ENCODE data around the gene FBLN2.
A peak's percentile ranks its signal among the peaks of the same experiment; 100 is the strongest.

FBLN2 gene

DNA sequence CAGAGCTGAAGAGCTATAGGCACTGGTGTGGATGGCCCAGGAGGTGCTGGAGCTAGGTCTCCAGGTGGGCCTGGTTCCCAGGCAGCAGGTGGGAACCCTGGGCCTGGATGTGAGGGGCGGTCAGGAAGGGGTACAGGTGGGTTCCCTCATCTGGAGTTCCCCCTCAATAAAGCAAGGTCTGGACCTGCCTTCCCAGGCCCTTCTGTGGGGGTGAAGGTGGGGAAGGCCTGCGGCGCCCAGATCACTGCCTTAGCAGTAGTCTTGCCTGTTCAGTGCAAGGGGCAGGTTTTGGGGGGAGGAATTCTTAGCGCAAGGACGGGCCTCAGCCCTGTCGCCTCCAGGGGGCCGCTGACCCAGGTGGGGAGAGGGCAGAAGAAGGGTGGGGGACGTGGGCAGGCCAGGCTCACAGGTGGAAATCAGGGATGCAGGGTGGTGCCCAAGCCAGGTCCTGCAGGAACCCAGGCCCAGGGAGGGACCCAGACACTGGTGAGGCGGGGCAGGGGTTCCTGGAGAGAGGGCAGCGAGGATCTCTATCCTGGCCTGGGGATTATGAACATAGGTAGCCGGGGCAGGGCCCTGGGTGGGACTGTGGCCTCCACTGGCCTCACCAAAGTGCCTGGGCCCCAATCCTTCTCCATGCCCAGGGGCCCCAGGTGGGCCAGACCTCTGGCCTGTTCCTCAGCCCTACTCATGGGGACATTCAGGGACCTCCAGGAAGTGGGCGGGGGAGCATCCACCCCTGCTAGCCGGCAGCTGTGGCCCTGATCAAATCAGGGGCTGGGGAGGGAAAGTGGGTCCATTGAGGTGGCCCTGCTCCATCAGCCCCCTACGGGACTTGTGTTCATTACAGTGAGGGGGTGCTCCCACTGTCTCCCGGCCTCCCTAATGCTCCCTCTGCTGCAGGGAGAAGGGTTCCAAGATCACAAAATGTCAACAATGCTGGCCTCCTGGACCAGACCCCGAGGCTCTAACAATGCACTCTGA, 43.5 kb upstream of the FBLN2 start:
- Histone ChIP-seq H3K36me3 (ENCODE audit: control insufficient read depth in 5 of 5, insufficient read depth in 5 of 5, low read length in 5 of 5) (peaks cover 0 to 22% (median 3%) of the 10 kb centered on the region in 5 donors), H3K4me1 (ENCODE audit: control insufficient read depth in 5 of 5, insufficient read depth in 5 of 5, low read length in 5 of 5) (peaks cover 2 to 25% (median 11%) of the 10 kb centered on the region in 5 donors), H3K9me3 (ENCODE audit: control insufficient read depth in 5 of 5, low read length in 5 of 5) (no peaks in the 10 kb centered on the region), H3K27ac (ENCODE audit: low read depth, low read length) (no peak overlapping the region), H3K9ac (ENCODE audit: low read length in 5 of 5) (no peak overlapping the region), H3K4me3 (ENCODE audit: low read depth in 1 of 5, low read length in 5 of 5) (no peak overlapping the region), H3K27me3 (ENCODE audit: control insufficient read depth in 5 of 5, insufficient read depth in 4 of 5, low read length in 5 of 5) (no peaks in the 10 kb centered on the region)

DNA sequence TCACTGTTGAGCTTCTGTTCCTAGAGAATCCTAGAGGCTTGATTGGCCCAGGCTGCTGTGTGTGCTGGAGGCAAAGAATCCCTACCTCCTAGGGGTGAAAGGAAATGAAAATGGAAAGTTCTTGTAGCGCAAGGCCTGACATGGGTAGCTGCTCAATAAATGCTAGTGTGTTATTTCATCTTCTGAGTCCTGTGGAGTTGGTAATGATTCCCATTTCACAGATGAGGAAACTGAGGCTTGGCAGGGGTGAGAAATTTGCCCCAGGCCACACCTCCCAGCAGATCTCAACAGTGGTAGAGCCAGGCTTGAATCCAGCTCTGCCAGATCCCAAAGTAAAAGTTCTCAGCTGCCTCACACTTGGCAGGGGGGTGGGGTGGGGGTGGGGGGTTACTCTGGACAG, 42.7 kb upstream of the FBLN2 start:
- Histone ChIP-seq H3K4me1 (ENCODE audit: control insufficient read depth in 5 of 5, insufficient read depth in 5 of 5, low read length in 5 of 5) (peaks cover 2 to 33% (median 11%) of the 10 kb centered on the region in 5 donors), H3K9ac (ENCODE audit: low read length in 5 of 5) (no peak overlapping the region), H3K36me3 (ENCODE audit: control insufficient read depth in 5 of 5, insufficient read depth in 5 of 5, low read length in 5 of 5) (peaks cover 0 to 22% (median 3%) of the 10 kb centered on the region in 5 donors), H3K9me3 (ENCODE audit: control insufficient read depth in 5 of 5, low read length in 5 of 5) (no peaks in the 10 kb centered on the region), H3K4me3 (ENCODE audit: low read depth in 1 of 5, low read length in 5 of 5) (no peak overlapping the region), H3K27ac (ENCODE audit: low read depth, low read length) (no peak overlapping the region), H3K27me3 (ENCODE audit: control insufficient read depth in 5 of 5, insufficient read depth in 4 of 5, low read length in 5 of 5) (no peaks in the 10 kb centered on the region)

DNA sequence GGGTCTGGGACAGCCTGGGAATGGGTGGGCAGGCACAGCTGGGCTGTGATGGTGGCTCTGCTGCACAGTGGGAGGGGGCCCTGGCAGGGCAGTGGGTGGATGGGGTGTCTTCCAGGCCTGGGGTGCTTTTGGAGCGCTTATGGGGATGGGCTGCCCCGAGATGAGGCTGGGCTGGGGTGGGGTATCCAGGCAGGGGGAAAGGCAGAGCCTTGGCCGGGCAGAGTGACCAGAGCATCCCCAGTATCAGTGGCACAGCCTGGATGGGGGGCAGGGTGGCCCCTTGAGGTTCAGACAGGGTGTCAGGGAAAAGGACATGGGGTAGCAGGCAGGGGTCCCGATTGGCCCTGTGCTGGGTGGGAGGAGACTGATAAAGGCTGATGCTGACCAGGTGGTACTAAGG, 42.2 kb upstream of the FBLN2 start:
- Histone ChIP-seq H3K4me3 (ENCODE audit: low read depth in 1 of 5, low read length in 5 of 5) (no peak overlapping the region), H3K9ac (ENCODE audit: low read length in 5 of 5) (no peak overlapping the region), H3K27ac (ENCODE audit: low read depth, low read length) (no peak overlapping the region), H3K27me3 (ENCODE audit: control insufficient read depth in 5 of 5, insufficient read depth in 4 of 5, low read length in 5 of 5) (no peaks in the 10 kb centered on the region), H3K36me3 (ENCODE audit: control insufficient read depth in 5 of 5, insufficient read depth in 5 of 5, low read length in 5 of 5) (peaks cover 0 to 22% (median 3%) of the 10 kb centered on the region in 5 donors), H3K9me3 (ENCODE audit: control insufficient read depth in 5 of 5, low read length in 5 of 5) (no peaks in the 10 kb centered on the region), H3K4me1 (ENCODE audit: control insufficient read depth in 5 of 5, insufficient read depth in 5 of 5, low read length in 5 of 5) (peaks cover 2 to 35% (median 11%) of the 10 kb centered on the region in 5 donors)

DNA sequence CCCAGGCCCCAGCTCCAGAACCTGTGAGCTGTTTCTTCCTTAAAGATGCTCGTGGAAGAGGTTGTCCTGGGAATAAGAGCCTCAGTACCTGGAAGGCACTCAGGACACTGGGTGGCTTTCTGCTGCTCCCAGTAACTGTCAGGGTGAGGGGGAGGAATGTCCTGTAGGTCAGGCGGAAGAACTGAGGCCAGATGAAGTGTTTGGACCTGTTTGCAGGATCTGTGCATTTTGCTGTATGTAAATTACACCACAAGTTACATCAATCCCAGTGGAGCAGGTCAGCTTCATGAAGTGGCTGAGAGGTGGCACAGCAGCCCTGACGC, 41.7 kb upstream of the FBLN2 start:
- Histone ChIP-seq H3K4me1 (ENCODE audit: control insufficient read depth in 5 of 5, insufficient read depth in 5 of 5, low read length in 5 of 5) (peaks cover 2 to 35% (median 11%) of the 10 kb centered on the region in 5 donors), H3K9ac (ENCODE audit: low read length in 5 of 5) (no peak overlapping the region), H3K4me3 (ENCODE audit: low read depth in 1 of 5, low read length in 5 of 5) (no peak overlapping the region), H3K9me3 (ENCODE audit: control insufficient read depth in 5 of 5, low read length in 5 of 5) (no peaks in the 10 kb centered on the region), H3K36me3 (ENCODE audit: control insufficient read depth in 5 of 5, insufficient read depth in 5 of 5, low read length in 5 of 5) (peaks cover 0 to 18% (median 3%) of the 10 kb centered on the region in 5 donors), H3K27ac (ENCODE audit: low read depth, low read length) (peak overlapping the region; percentile 37), H3K27me3 (ENCODE audit: control insufficient read depth in 5 of 5, insufficient read depth in 4 of 5, low read length in 5 of 5) (no peaks in the 10 kb centered on the region)

DNA sequence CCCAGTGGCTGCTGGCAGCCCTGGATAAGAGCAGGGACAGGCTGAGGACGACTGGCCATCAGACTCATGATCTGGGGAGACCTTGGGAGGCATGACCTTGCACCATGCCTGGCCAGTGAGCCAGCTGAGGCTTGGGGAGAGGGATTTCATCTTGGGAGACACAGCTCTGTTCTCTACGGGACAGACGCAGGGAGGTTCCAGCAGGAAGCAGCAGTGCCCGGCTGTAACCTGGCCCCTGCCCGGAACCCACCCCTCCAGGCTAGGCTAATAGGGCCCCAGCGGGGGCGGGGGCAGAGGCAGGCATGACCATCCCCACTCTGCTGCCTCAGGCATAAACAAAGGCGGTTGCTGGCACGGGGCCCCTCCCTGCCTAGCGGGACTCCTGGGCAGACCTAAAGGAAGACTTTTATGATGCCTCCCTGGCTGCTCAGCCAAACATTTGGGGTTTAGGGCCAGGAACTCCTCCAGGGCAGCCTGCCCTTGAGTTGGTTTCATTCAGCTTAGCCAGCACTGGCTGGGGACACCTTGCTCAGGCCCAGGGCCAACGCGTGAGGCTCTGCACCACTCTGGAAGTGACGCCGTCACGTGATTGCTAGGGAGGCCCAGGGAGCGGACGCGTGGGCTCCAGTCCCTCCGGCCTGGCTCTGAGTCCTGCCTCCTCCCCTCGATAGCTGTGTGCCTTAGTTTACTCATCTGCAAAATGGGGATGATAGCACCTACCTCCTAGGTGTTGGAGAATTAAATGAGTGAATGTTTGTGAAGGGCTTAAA, 41.2 kb upstream of the FBLN2 start:
- Histone ChIP-seq H3K4me3 (ENCODE audit: low read depth in 1 of 5, low read length in 5 of 5) (no peak overlapping the region), H3K27me3 (ENCODE audit: control insufficient read depth in 5 of 5, insufficient read depth in 4 of 5, low read length in 5 of 5) (no peaks in the 10 kb centered on the region), H3K36me3 (ENCODE audit: control insufficient read depth in 5 of 5, insufficient read depth in 5 of 5, low read length in 5 of 5) (peaks cover 0 to 18% (median 2%) of the 10 kb centered on the region in 5 donors), H3K9me3 (ENCODE audit: control insufficient read depth in 5 of 5, low read length in 5 of 5) (no peaks in the 10 kb centered on the region), H3K9ac (ENCODE audit: low read length in 5 of 5) (no peak overlapping the region), H3K4me1 (ENCODE audit: control insufficient read depth in 5 of 5, insufficient read depth in 5 of 5, low read length in 5 of 5) (peaks cover 2 to 40% (median 14%) of the 10 kb centered on the region in 5 donors), H3K27ac (ENCODE audit: low read depth, low read length) (peak overlapping the region; percentile 37)

DNA sequence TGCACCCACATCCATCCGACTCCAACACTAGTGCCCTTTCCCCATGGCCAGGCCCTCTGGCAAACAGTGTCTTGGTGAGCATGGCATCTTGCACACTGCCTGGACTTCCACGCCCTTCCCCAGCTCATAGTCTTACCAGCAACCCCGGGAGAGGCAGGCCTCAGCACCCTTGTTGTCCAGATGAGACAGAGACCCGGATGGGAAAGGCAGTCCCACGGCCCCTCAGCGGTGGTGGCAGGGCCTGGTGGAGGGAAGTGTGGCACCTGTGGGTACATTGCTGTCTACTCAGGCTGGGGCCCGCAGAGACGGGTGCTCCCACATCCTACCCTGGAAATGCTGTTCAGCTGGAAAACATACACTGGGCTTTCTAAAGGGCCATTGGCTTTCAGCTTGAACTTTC, 40.4 kb upstream of the FBLN2 start:
- Histone ChIP-seq H3K9ac (ENCODE audit: low read length in 5 of 5) (no peak overlapping the region), H3K27ac (ENCODE audit: low read depth, low read length) (no peak overlapping the region), H3K36me3 (ENCODE audit: control insufficient read depth in 5 of 5, insufficient read depth in 5 of 5, low read length in 5 of 5) (peaks cover 0 to 14% (median 0%) of the 10 kb centered on the region in 5 donors), H3K4me3 (ENCODE audit: low read depth in 1 of 5, low read length in 5 of 5) (no peak overlapping the region), H3K9me3 (ENCODE audit: control insufficient read depth in 5 of 5, low read length in 5 of 5) (no peaks in the 10 kb centered on the region), H3K27me3 (ENCODE audit: control insufficient read depth in 5 of 5, insufficient read depth in 4 of 5, low read length in 5 of 5) (no peaks in the 10 kb centered on the region), H3K4me1 (ENCODE audit: control insufficient read depth in 5 of 5, insufficient read depth in 5 of 5, low read length in 5 of 5) (peaks cover 3 to 47% (median 20%) of the 10 kb centered on the region in 5 donors)

DNA sequence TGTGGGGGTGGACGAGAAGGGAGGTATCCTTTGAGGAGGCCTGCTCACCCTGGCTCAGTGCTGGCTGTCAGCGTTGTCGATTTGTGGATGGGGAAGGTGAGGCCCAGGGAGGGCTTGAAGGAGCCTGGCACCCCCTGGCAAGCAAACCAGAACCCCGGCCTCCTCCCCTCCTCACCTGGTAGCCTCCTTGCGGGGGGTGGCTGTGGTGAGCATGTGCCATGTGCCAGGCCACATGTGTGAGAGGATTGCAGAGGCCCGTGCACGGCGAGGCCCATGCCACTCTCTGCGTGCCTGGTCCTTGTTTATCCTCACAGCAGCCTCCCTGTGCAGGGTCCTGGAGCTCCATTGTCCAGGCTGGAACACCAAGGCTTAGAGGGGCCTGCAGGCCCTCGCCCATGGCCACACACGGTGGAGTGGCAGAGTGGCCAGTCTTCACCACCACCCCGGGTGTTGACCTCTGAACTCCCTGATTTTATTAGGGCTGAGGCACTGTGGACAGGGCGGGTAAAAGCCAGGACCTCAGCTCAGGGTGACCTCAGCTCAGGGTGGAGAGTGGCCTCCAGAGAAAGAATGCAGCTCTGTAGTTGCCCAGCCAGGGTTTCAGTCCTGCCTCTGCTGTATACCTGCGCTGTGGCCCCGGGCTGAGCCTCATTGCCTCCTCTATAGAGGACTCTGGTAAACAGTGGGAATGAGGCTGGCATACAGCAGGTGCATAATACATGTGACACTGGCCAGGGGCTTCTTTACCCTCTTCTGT, 39.7 kb upstream of the FBLN2 start:
- Histone ChIP-seq H3K9me3 (ENCODE audit: control insufficient read depth in 5 of 5, low read length in 5 of 5) (no peaks in the 10 kb centered on the region), H3K36me3 (ENCODE audit: control insufficient read depth in 5 of 5, insufficient read depth in 5 of 5, low read length in 5 of 5) (peaks cover 0 to 8% (median 0%) of the 10 kb centered on the region in 5 donors), H3K9ac (ENCODE audit: low read length in 5 of 5) (no peak overlapping the region), H3K4me1 (ENCODE audit: control insufficient read depth in 5 of 5, insufficient read depth in 5 of 5, low read length in 5 of 5) (peaks cover 3 to 55% (median 24%) of the 10 kb centered on the region in 5 donors), H3K4me3 (ENCODE audit: low read depth in 1 of 5, low read length in 5 of 5) (no peak overlapping the region), H3K27ac (ENCODE audit: low read depth, low read length) (no peak overlapping the region), H3K27me3 (ENCODE audit: control insufficient read depth in 5 of 5, insufficient read depth in 4 of 5, low read length in 5 of 5) (no peaks in the 10 kb centered on the region)

DNA sequence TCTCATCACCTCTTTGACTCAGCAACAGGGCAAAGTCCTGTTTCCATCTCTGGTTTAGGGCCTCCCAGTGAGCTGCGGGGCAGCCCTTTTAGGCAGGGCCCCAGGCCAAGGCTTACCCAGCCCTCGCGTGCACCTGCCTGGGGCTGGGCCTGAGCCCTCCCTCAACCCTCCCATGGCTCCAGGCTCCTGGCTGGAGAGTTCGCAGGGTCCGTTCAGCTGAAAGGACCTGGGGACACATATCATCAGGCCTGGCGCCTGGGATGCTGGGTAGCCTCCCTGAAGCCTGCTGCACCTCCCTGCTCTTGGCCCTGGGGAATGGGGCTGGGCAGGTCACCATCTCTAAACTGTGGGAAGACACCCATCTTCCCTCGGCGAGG, 39.1 kb upstream of the FBLN2 start:
- no peak overlapping the region for H3K4me3 ChIP-seq (ENCODE audit: low read depth in 1 of 5, low read length in 5 of 5)
- H3K36me3 ChIP-seq (ENCODE audit: control insufficient read depth in 5 of 5, insufficient read depth in 5 of 5, low read length in 5 of 5), result peaks cover 0 to 3% (median 0%) of the 10 kb centered on the region in 5 donors
- H3K4me1 ChIP-seq (ENCODE audit: control insufficient read depth in 5 of 5, insufficient read depth in 5 of 5, low read length in 5 of 5), result peaks cover 3 to 54% (median 28%) of the 10 kb centered on the region in 5 donors
- H3K9ac ChIP-seq (ENCODE audit: low read length in 5 of 5), result no peak overlapping the region
- H3K9me3 ChIP-seq (ENCODE audit: control insufficient read depth in 5 of 5, low read length in 5 of 5), result no peaks in the 10 kb centered on the region
- no peaks in the 10 kb centered on the region for H3K27me3 ChIP-seq (ENCODE audit: control insufficient read depth in 5 of 5, insufficient read depth in 4 of 5, low read length in 5 of 5)
- H3K27ac ChIP-seq (ENCODE audit: low read depth, low read length), result no peak overlapping the region

DNA sequence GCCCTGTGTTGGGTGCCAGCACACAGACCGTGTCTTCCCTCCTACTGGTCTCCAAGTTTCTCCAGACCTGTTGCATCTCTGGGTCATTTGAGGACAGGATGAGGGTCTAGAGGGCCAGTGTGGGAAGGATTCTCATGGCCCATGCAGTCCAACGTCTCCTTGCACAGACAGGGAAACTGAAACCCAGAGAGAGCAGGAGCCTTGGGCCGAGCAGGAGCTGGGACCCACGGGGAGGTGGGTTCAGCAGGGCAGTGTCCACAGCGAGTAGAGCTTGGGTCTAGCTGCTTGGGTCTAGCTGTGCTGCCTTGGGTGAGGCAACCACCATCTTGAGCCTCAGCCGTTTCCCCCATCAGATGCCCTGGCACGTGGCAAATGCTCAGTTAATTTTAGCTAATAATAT, 36.5 kb upstream of the FBLN2 start:
- peaks cover 8 to 65% (median 42%) of the 10 kb centered on the region in 5 donors for H3K4me1 ChIP-seq (ENCODE audit: control insufficient read depth in 5 of 5, insufficient read depth in 5 of 5, low read length in 5 of 5)
- no peaks in the 10 kb centered on the region for H3K27me3 ChIP-seq (ENCODE audit: control insufficient read depth in 5 of 5, insufficient read depth in 4 of 5, low read length in 5 of 5)
- H3K36me3 ChIP-seq (ENCODE audit: control insufficient read depth in 5 of 5, insufficient read depth in 5 of 5, low read length in 5 of 5), result no peaks in the 10 kb centered on the region
- peak overlapping the region; percentile 24 for H3K27ac ChIP-seq (ENCODE audit: low read depth, low read length)
- no peak overlapping the region for H3K4me3 ChIP-seq (ENCODE audit: low read depth in 1 of 5, low read length in 5 of 5)
- H3K9ac ChIP-seq (ENCODE audit: low read length in 5 of 5), result peak overlapping the region in 1 of 5 donors; percentile 16
- H3K9me3 ChIP-seq (ENCODE audit: control insufficient read depth in 5 of 5, low read length in 5 of 5), result no peaks in the 10 kb centered on the region
